Fibroblast of lung (primary cell): ENCODE data around the gene HP1BP3.

Experiments used
- EZH2 ChIP-seq: IDR thresholded peaks from 2 replicates; pipeline ENCODE4 v1.5.1; 2012; ENCODE audit warnings: low read length, control low read depth, mild to moderate bottlenecking; ENCODE audit errors: missing control alignments
- TF ChIP-seq, protein P1 (sequence below), 2 donors: IDR thresholded peaks in 1 of 2; conservative IDR thresholded peaks in 1 of 2; 1 replicate in 1 of 2; 2 replicates in 1 of 2; pipeline ENCODE4 v1.5.1; 2011 to 2012; ENCODE audit warnings: low read length in 2 of 2, control low read depth in 1 of 2, inconsistent platforms in 1 of 2, low read depth in 1 of 2, mild to moderate bottlenecking in 1 of 2

DNA sequence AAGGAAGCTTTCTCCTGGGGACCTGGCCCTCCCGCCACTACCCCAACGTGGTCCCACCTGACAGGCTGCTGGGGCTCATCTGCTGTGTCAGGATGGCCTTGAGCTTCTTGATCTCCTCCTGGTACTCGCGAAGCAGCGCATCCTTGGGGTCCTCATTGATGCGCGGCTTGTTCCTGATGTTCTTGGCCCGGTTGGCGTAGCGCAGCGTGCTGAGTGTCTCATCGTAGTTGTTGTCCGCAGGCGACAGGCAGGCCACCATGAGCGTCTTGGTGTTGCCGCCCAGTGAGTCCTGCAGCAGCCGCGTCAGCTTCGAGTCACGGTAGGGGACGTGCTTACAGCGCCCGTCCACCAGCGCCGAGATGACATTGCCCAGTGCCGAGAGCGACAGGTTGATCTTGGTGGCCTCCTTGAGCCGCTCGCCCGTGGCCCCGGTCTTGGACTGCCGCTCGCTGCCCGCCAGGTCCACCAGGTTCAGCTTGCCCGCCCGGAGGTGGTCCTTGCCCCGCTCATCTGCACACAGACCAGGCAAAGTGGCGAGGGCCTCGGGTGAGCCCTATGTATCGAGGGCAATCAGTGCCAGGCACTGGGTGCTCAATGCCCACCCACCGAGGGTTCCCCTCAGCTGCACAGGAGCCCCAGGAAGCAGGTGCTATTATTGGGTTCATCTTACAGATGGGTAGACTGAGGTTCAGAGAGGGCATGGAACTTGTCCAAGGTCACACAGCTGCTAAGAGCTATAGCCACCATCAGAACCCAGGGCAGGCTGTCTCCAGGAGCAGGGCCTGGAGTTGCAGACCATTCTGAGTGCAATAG lies 82.5 kb downstream of the HP1BP3 start:
- TF ChIP-seq, protein P1, sequence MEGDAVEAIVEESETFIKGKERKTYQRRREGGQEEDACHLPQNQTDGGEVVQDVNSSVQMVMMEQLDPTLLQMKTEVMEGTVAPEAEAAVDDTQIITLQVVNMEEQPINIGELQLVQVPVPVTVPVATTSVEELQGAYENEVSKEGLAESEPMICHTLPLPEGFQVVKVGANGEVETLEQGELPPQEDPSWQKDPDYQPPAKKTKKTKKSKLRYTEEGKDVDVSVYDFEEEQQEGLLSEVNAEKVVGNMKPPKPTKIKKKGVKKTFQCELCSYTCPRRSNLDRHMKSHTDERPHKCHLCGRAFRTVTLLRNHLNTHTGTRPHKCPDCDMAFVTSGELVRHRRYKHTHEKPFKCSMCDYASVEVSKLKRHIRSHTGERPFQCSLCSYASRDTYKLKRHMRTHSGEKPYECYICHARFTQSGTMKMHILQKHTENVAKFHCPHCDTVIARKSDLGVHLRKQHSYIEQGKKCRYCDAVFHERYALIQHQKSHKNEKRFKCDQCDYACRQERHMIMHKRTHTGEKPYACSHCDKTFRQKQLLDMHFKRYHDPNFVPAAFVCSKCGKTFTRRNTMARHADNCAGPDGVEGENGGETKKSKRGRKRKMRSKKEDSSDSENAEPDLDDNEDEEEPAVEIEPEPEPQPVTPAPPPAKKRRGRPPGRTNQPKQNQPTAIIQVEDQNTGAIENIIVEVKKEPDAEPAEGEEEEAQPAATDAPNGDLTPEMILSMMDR (conservative IDR thresholded peaks at IDR 0.05 in 1 of 2, IDR thresholded peaks at IDR 0.05 in 1 of 2; ENCODE audit: low read depth in 1 of 2, low read length in 2 of 2), result no peak
- no peak for TF ChIP-seq EZH2
